ENCODE data around the gene BMPER. TPM values are rescaled to one million over a fixed set of nuclear protein-coding genes. Genes with fewer than 3 reads are reported as not detected.
A peak's percentile ranks its signal among the peaks of the same experiment; 100 is the strongest.

Gene BMPER
- total and polyA plus RNA-seq, 2 experiments from 2014 or later, result 40.5 to 97.3 TPM

- Histone ChIP-seq H3K4me2 (ENCODE audit: unreplicated experiment) (peak overlapping the region; percentile 51), H3K4me1 (ENCODE audit: insufficient read depth) (peaks cover 41% of the 10 kb centered on the region), H3K9me2 (ENCODE audit: insufficient read depth) (no peaks in the 10 kb centered on the region), H3K9me3 (ENCODE audit: low read depth) (no peaks in the 10 kb centered on the region), H3F3A (ENCODE audit: insufficient read depth) (peaks cover 43% of the 10 kb centered on the region), H3K27me3 (replicated peaks; ENCODE audit: insufficient read depth) (no peaks in the 10 kb centered on the region), H3K36me3 (ENCODE audit: low read depth) (no peaks in the 10 kb centered on the region), H4K20me1 (ENCODE audit: insufficient read depth) (no peaks in the 10 kb centered on the region), H3K9ac (no peak overlapping the region), H3K27ac (peak overlapping the region; percentile 49), H3K4me3 (no peak overlapping the region), H3K79me2 (ENCODE audit: insufficient read depth) (peaks cover 8% of the 10 kb centered on the region), H2AFZ (no peak overlapping the region)
- in situ Hi-C loops (cut with MboI), result loop anchor here (10.0 kb wide), 1 partner anchor 146 kb away; no protein-coding TSS in a partner anchor
- WGBS, 2 experiments (ENCODE audit: low coverage in 1 of 2, low lambda C conversion rate in 2 of 2, missing lambda C conversion rate in 2 of 2), result 67 to 69% methylated on average over 4 of the region's 4 CpGs
- TF ChIP-seq EZH2phosphoT487 (IDR thresholded peaks at IDR 0.05; ENCODE audit: insufficient read depth, low read depth), result no peak
- no peak for TF ChIP-seq EZH2 (IDR thresholded peaks at IDR 0.05; ENCODE audit: insufficient read depth, poor library complexity, severe bottlenecking)
- DNase-seq, result peak; percentile 36
These were observed 4.1 kb upstream of the BMPER start for GRCh38 chr7:33901199-33901598.

- WGBS, 2 experiments (ENCODE audit: low coverage in 1 of 2, low lambda C conversion rate in 2 of 2, missing lambda C conversion rate in 2 of 2), result 79 to 82% methylated on average over 2 of the region's 2 CpGs
- in situ Hi-C loops (cut with MboI), result loop anchor here (10.0 kb wide), 1 partner anchor 147 kb away; no protein-coding TSS in a partner anchor
These were observed 3.5 kb upstream of the BMPER start for GRCh38 chr7:33901847-33902246.

DNA sequence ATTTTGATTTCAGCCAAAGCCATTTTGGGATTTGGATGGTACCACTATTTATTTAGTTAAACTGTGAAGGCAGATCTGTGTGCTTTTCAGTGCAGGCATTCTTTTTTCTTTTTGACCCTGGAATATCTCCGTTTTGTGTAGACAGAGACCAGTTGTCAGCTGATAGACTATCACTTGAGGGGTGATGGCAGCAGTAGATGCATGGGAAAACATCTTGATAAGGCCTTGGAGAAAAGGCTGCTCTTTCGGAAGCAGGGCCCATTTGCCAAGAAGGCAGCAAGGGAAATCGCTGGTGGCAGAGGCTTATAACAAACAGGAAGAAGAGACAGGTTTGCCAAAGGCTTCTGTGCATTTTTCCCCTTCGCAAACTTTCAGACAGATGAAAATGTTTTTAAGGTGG is 2.6 kb upstream of the BMPER start:
- Histone ChIP-seq H3K27ac (no peak overlapping the region), H3K4me2 (ENCODE audit: unreplicated experiment) (no peak overlapping the region), H3F3A (ENCODE audit: insufficient read depth) (peaks cover 43% of the 10 kb centered on the region), H4K20me1 (ENCODE audit: insufficient read depth) (no peaks in the 10 kb centered on the region), H3K9me3 (ENCODE audit: low read depth) (no peaks in the 10 kb centered on the region), H3K9me2 (ENCODE audit: insufficient read depth) (no peaks in the 10 kb centered on the region), H3K4me1 (ENCODE audit: insufficient read depth) (peaks cover 55% of the 10 kb centered on the region), H3K4me3 (no peak overlapping the region), H3K79me2 (ENCODE audit: insufficient read depth) (peaks cover 24% of the 10 kb centered on the region), H3K27me3 (replicated peaks; ENCODE audit: insufficient read depth) (no peaks in the 10 kb centered on the region), H3K36me3 (ENCODE audit: low read depth) (peaks cover 2% of the 10 kb centered on the region; the same call in 1 of the 2 replicates), H2AFZ (no peak overlapping the region), H3K9ac (no peak overlapping the region)
- WGBS, 2 experiments (ENCODE audit: low coverage in 1 of 2, low lambda C conversion rate in 2 of 2, missing lambda C conversion rate in 2 of 2), result 94 to 95% methylated on average over 4 of the region's 4 CpGs
- TF ChIP-seq EZH2 (IDR thresholded peaks at IDR 0.05; ENCODE audit: insufficient read depth, poor library complexity, severe bottlenecking) (no peak), EZH2phosphoT487 (IDR thresholded peaks at IDR 0.05; ENCODE audit: insufficient read depth, low read depth) (no peak)
- DNase-seq, result no peak
- in situ Hi-C loops (cut with MboI), result loop anchor here (10.0 kb wide), 1 partner anchor 148 kb away; no protein-coding TSS in a partner anchor

More at GRCh38 chr7:33901847-33902246, 3.5 kb upstream of the BMPER start:
- no peak for DNase-seq
- no peaks in the 10 kb centered on the region for H3K9me2 ChIP-seq (ENCODE audit: insufficient read depth)
- H3K27ac ChIP-seq, result no peak overlapping the region
- H3K4me3 ChIP-seq, result no peak overlapping the region
- no peak overlapping the region for H3K9ac ChIP-seq
- TF ChIP-seq EZH2phosphoT487 (IDR thresholded peaks at IDR 0.05; ENCODE audit: insufficient read depth, low read depth) (no peak), EZH2 (IDR thresholded peaks at IDR 0.05; ENCODE audit: insufficient read depth, poor library complexity, severe bottlenecking) (no peak)
- no peaks in the 10 kb centered on the region for H3K9me3 ChIP-seq (ENCODE audit: low read depth)
- peaks cover 43% of the 10 kb centered on the region for H3F3A ChIP-seq (ENCODE audit: insufficient read depth)
- no peaks in the 10 kb centered on the region for H3K27me3 ChIP-seq (replicated peaks; ENCODE audit: insufficient read depth)
- no peak overlapping the region for H2AFZ ChIP-seq
- H3K36me3 ChIP-seq (ENCODE audit: low read depth), result no peaks in the 10 kb centered on the region; the same call in 1 of the 2 replicates
- peaks cover 15% of the 10 kb centered on the region for H3K79me2 ChIP-seq (ENCODE audit: insufficient read depth)
- no peak overlapping the region for H3K4me2 ChIP-seq (ENCODE audit: unreplicated experiment)
- H4K20me1 ChIP-seq (ENCODE audit: insufficient read depth), result no peaks in the 10 kb centered on the region
- H3K4me1 ChIP-seq (ENCODE audit: insufficient read depth), result peaks cover 46% of the 10 kb centered on the region

- H2AFZ ChIP-seq, result peak overlapping the region; percentile 87
- H3K27ac ChIP-seq, result peak overlapping the region; percentile 79
- TF ChIP-seq EZH2 (IDR thresholded peaks at IDR 0.05; ENCODE audit: insufficient read depth, poor library complexity, severe bottlenecking) (no peak), EZH2phosphoT487 (IDR thresholded peaks at IDR 0.05; ENCODE audit: insufficient read depth, low read depth) (no peak)
- H3K36me3 ChIP-seq (ENCODE audit: low read depth), result peaks cover 15% of the 10 kb centered on the region
- peaks cover 37% of the 10 kb centered on the region for H3K79me2 ChIP-seq (ENCODE audit: insufficient read depth)
- H3K9me2 ChIP-seq (ENCODE audit: insufficient read depth), result no peaks in the 10 kb centered on the region
- in situ Hi-C loops (cut with MboI), result loop anchor here (10.0 kb wide), 1 partner anchor 149 kb away; no protein-coding TSS in a partner anchor
- H3K9ac ChIP-seq, result peak overlapping the region; percentile 87
- peak; percentile 88 for DNase-seq
- H3F3A ChIP-seq (ENCODE audit: insufficient read depth), result peaks cover 43% of the 10 kb centered on the region
- WGBS, 2 experiments (ENCODE audit: low coverage in 1 of 2, low lambda C conversion rate in 2 of 2, missing lambda C conversion rate in 2 of 2), result 9 to 10% methylated on average over 53 to 56 of the region's 56 CpGs
- no peaks in the 10 kb centered on the region for H3K27me3 ChIP-seq (replicated peaks; ENCODE audit: insufficient read depth)
- peaks cover 68% of the 10 kb centered on the region for H3K4me1 ChIP-seq (ENCODE audit: insufficient read depth)
- H3K9me3 ChIP-seq (ENCODE audit: low read depth), result no peaks in the 10 kb centered on the region
- no peaks in the 10 kb centered on the region for H4K20me1 ChIP-seq (ENCODE audit: insufficient read depth)
- H3K4me3 ChIP-seq, result peak overlapping the region; percentile 91
- H3K4me2 ChIP-seq (ENCODE audit: unreplicated experiment), result peak overlapping the region; percentile 86
These were observed 1.3 kb upstream of the BMPER start for GRCh38 chr7:33903791-33904680.
